K562 (cell line): ENCODE data around the gene BACE1-AS. TPM values are rescaled to one million over a fixed set of nuclear protein-coding genes. Genes with fewer than 3 reads are reported as not detected.
"Not testable (repeated sequence)": the region's sequence is repeated elsewhere in the genome, so short reads cannot be mapped to it uniquely, and the experiment has no call there.

ENCODE experiments used
- ATAC-seq: fragments of 200-7000 bp; cut with Tn5 transposase; 3 replicates; pipeline ENCODE4 v1.9.1; 2020; ENCODE audit warnings: moderate library complexity
- BruUV-seq: library from RNA; stranded (reverse); fragments of 400-500 nt; replicated peaks from 2 replicates; lab custom pipeline; 2021; lab: Mats Ljungman, UMichigan
- CTCF ChIA-PET: fragments of 300-600 bp; formaldehyde crosslinking; extraction: SDS; loops from one replicate; lab custom pipeline; 2021; ENCODE audit warnings: low intra/inter-chr PET ratio; lab: Yijun Ruan, JAX
- POLR2A ChIA-PET: fragments of 300-600, 350-650 bp; sonication (Branson Sonifier 250); formaldehyde crosslinking; extraction: SDS; loops from one replicate; lab custom pipeline; 2021; ENCODE audit warnings: antibody characterized with exemption, inconsistent platforms; lab: Yijun Ruan, JAX
- DNase-seq, 4 experiments: peaks; one replicate each; pipeline versions ENCODE4 v3.0.0 to v3.0.0-alpha.2; 2011 to 2018; ENCODE audit warnings: low spot score in 3 of 4, mixed read lengths in 3 of 4; ENCODE audit errors: extremely low read depth in 1 of 4
- FAIRE-seq: peaks from 2 replicates; lab custom pipeline; 2011; peaks lifted over from hg19 to GRCh38; lab: Jason Lieb, UNC
- H2AFZ ChIP-seq: 2 replicates; pipeline ENCODE4 v1.6.0; 2011; ENCODE audit warnings: low read depth, low read length, control low read depth, inconsistent platforms
- H3K27ac ChIP-seq: fragments of 200-600 bp; 3 replicates; pipeline ENCODE4 v1.8.0; 2011; ENCODE audit warnings: low read depth, mild to moderate bottlenecking, control low read depth, inconsistent platforms, low read length, moderate library complexity, mixed read lengths; ENCODE audit errors: extremely low read depth
- H3K27me3 ChIP-seq, 2 experiments: fragments of 300-600 bp in 1 of 2; 2 replicates in 1 of 2; 3 replicates in 1 of 2; pipeline versions ENCODE4 v1.6.0 to v1.8.0; 2011; ENCODE audit warnings: inconsistent platforms in 2 of 2, low read length in 2 of 2, mild to moderate bottlenecking in 1 of 2, mixed read lengths in 1 of 2, moderate library complexity in 1 of 2; ENCODE audit not compliant: control insufficient read depth in 2 of 2, insufficient read depth in 2 of 2
- H3K36me3 ChIP-seq: fragments of 300-600 bp; 3 replicates; pipeline ENCODE4 v1.8.0; 2011; ENCODE audit warnings: mild to moderate bottlenecking, low read length, inconsistent platforms; ENCODE audit not compliant: control insufficient read depth, insufficient read depth
- H3K4me1 ChIP-seq, 2 experiments: fragments of 200-600 bp in 1 of 2; replicated peaks in 1 of 2; 2 replicates in 1 of 2; 3 replicates in 1 of 2; pipeline versions ENCODE4 v1.5.1 to v1.8.0; 2011; ENCODE audit warnings: inconsistent platforms in 2 of 2, low read length in 2 of 2, mild to moderate bottlenecking in 1 of 2, mixed read lengths in 1 of 2, moderate library complexity in 1 of 2; ENCODE audit not compliant: control insufficient read depth in 2 of 2, insufficient read depth in 2 of 2
- H3K4me2 ChIP-seq: 2 replicates; pipeline ENCODE4 v1.6.1; 2011; ENCODE audit warnings: low read length, control low read depth, inconsistent platforms, mixed read lengths; ENCODE audit not compliant: insufficient read depth
- H3K4me3 ChIP-seq: fragments of 200-600 bp; sonication (generic), shearing (Covaris generic); 2 replicates; pipeline ENCODE4 v1.5.1; 2016; ENCODE audit warnings: control low read depth, inconsistent platforms
- H3K79me2 ChIP-seq: fragments of 200-600 bp; 3 replicates; pipeline ENCODE4 v1.8.0; 2011; ENCODE audit warnings: low read length, inconsistent platforms; ENCODE audit not compliant: control insufficient read depth, insufficient read depth
- H3K9ac ChIP-seq, 2 experiments: 2 replicates each; pipeline versions ENCODE4 v1.6.0 to v1.6.1; 2011; ENCODE audit warnings: low read depth in 2 of 2, low read length in 2 of 2, control low read depth in 1 of 2, inconsistent platforms in 1 of 2, mild to moderate bottlenecking in 1 of 2, mixed read lengths in 1 of 2; ENCODE audit not compliant: insufficient read depth in 1 of 2
- H3K9me1 ChIP-seq: one replicate; pipeline ENCODE4 v1.6.0; 2011; ENCODE audit warnings: inconsistent platforms, mild to moderate bottlenecking, low read length, moderate library complexity; ENCODE audit not compliant: control insufficient read depth, insufficient read depth
- H3K9me3 ChIP-seq: replicated peaks from 2 replicates; pipeline ENCODE4 v1.5.1; 2011; ENCODE audit warnings: low read depth, low read length, inconsistent platforms; ENCODE audit not compliant: control insufficient read depth, insufficient read depth
- H4K20me1 ChIP-seq: replicated peaks from 2 replicates; pipeline ENCODE4 v1.6.1; 2011; ENCODE audit warnings: low read length, inconsistent platforms, mixed read lengths; ENCODE audit not compliant: control insufficient read depth, insufficient read depth
- ARID1B ChIP-seq: fragments of 450-650 bp; IDR thresholded peaks from 2 replicates; pipeline ENCODE4 v1.6.1; 2016; ENCODE audit warnings: antibody characterized with exemption, mild to moderate bottlenecking, inconsistent platforms
- CBFA2T3 ChIP-seq: fragments of 450-650 bp; IDR thresholded peaks from 2 replicates; pipeline ENCODE4 v1.6.1; 2017
- EGR1 ChIP-seq: fragments of 450-650 bp; conservative IDR thresholded peaks from 2 replicates; pipeline ENCODE4 v1.6.1; 2017; ENCODE audit warnings: mild to moderate bottlenecking
- ELF2 ChIP-seq: fragments of 250-450 bp; sonication (Bioruptor Pico); IDR thresholded peaks from 2 replicates; pipeline ENCODE4 v1.5.0; 2021; ENCODE audit warnings: mild to moderate bottlenecking
- FOXA3 ChIP-seq, 2 experiments: fragments of 450-650 bp in 1 of 2; sonication (generic) in 1 of 2; formaldehyde crosslinking; IDR thresholded peaks in 1 of 2; conservative IDR thresholded peaks in 1 of 2; 2 replicates each; pipeline versions ENCODE4 v1.4.0 to v1.8.0; 2020 to 2022; ENCODE audit warnings: mild to moderate bottlenecking in 2 of 2, missing genetic modification reagents in 1 of 2
- GTF2A2 ChIP-seq: IDR thresholded peaks from 2 replicates; pipeline ENCODE4 v1.6.1; 2016; ENCODE audit warnings: mild to moderate bottlenecking, missing genetic modification characterization, missing compliant biosample characterization
- ZNF507 ChIP-seq: conservative IDR thresholded peaks from 2 replicates; pipeline ENCODE4 v1.6.1; 2017; ENCODE audit warnings: missing genetic modification characterization, missing compliant biosample characterization
- WGBS: fragments of 100-300 bp; shearing (Covaris generic); methylation state at CpG from one replicate; pipeline ENCODE4 v1.1.6; 2016; ENCODE audit warnings: low coverage, mixed read lengths; ENCODE audit not compliant: insufficient coverage; ENCODE audit errors: missing lambda C conversion rate; 5-methylcytosine and 5-hydroxymethylcytosine counted together
- in situ Hi-C: fragments of 300-500 bp; cut with MboI; formaldehyde crosslinking; loops from 4 replicates; pipeline ENCODE4 v1.15.0; 2018; ENCODE audit warnings: inconsistent platforms, mixed read lengths
- intact Hi-C: fragments of 100-400 bp; cut with micrococcal nuclease; formaldehyde crosslinking; loops from 2 replicates; pipeline ENCODE4 v1.14.2; 2022
- polyA plus RNA-seq, 8 experiments: library from polyadenylated mRNA; depleted of rRNA in 4 of 8; stranded (reverse) in 5 of 8; unstranded in 3 of 8; fragments of >200 nt; fragmentation: Nextera tagmentation in 2 of 8; fragmentation: Illumina TruSeq in 1 of 8; extraction: Ambion mirVana in 2 of 8; extraction: Trizol in 1 of 8; gene quantifications; 2 replicates each; pipeline versions ENCODE4 v1.2.1 to v1.2.3, GENCODE V29; 2011 to 2014; ENCODE audit warnings: inconsistent platforms in 1 of 8, missing spikeins in 1 of 8
- total RNA-seq, 7 experiments: library from RNA; depleted of rRNA in 6 of 7; stranded (reverse); fragments of >200 nt in 6 of 7; fragmentation: Illumina TruSeq in 2 of 7; extraction: Trizol in 2 of 7; gene quantifications; 2 replicates each; pipeline versions ENCODE4 v1.2.1 to v1.2.3, GENCODE V29; 2011 to 2021; ENCODE audit warnings: low replicate concordance in 1 of 7

BACE1-AS gene
- total and polyA plus RNA-seq, 9 of the 15 experiments (the other 6 are each of a cell fraction or from before 2014, with no cell fraction given): 2.2 to 8.2 (median 3.8) TPM

DNA sequence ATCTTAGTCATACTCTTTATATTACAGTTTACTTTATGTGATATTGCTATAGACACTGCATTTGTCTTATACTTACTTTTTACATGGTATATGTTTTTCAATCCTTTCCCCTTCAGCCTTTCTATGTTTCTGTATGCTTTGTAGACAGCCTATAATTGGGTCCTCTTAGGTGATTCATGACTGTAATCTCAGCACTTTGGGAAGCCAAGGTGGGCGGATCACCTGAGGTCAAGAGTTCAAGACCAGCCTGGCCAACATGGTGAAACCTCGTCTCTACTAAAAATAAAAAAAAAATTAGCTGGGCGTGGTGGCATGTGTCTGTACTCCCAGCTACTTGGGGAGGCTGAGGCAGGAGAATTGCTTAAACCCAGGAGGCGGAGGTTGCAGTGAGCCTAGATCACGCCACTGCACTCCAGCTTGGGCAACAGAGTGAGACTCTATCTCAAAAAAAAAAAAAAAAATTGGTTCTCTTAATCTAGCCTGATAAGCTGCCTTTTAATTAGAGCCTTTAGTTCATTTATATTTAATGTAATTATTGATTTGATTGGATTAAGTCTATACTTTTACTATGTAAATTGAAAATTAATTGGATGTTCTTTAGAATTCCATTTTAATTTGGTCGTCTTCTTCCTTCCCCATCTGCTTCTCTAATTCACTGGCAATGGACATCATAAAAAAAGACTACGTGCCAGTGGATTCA lies 26.4 kb upstream of the BACE1-AS start:
- FAIRE-seq, H2AFZ ChIP-seq, BruUV-seq, H3K27ac ChIP-seq, H3K36me3 ChIP-seq, ATAC-seq, H3K4me2 ChIP-seq, H3K9ac ChIP-seq, DNase-seq, H3K4me1 ChIP-seq, H4K20me1 ChIP-seq, H3K9me1 ChIP-seq, in situ Hi-C loops, H3K27me3 ChIP-seq, H3K79me2 ChIP-seq, intact Hi-C loops, H3K4me3 ChIP-seq, POLR2A ChIA-PET, CTCF ChIA-PET, H3K9me3 ChIP-seq: not testable (repeated sequence)
- TF ChIP-seq EGR1 (peak; percentile 56), ZNF507 (peak; percentile 90)
- 83% methylated on average over 7 of the region's 7 CpGs for WGBS

DNA sequence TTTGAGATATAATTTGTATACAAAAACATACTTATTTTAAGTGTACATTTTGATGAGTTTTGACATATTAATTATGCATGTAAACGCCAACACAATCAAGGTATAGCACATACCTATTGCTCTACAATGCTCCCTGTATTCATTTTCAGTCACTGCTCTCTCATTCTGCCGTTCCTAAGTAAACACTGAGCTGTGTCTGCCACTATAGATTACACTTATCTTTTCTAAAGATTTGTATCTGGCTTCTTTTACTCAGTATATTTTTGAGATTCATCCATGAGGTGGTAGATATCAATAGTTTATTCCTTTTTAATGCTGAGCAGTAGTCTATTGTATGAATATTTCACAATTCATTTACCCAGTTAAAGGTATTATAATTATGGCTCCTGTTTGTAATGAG lies 25.4 kb upstream of the BACE1-AS start:
- ATAC-seq (no peak), DNase-seq (no peak), FAIRE-seq (no peak)
- whole genome bisulfite sequencing: 39% methylated on average over 2 of the region's 2 CpGs
- H3K4me2 ChIP-seq: no peak overlapping the region
- no peaks in the 10 kb centered on the region for H3K79me2 ChIP-seq
- no peak overlapping the region for H3K4me3 ChIP-seq
- in situ Hi-C loops (no loop called here), intact Hi-C loops (no loop called here)
- ChIA-PET CTCF (no interaction called here), POLR2A (interaction anchor here (0.6 kb wide), 1 partner anchor 68 kb away, joined by 3 read pairs; no protein-coding TSS in a partner anchor)
- no peaks in the 10 kb centered on the region; a peak in 1 of 5 replicates for H3K4me1 ChIP-seq
- no peaks in the 10 kb centered on the region for H3K9me1 ChIP-seq
- 0 out of 3 replicates have a peak, but pooled peaks cover 3% of the 10 kb centered on the region for H3K36me3 ChIP-seq
- no peaks in the 10 kb centered on the region for H4K20me1 ChIP-seq
- no peak overlapping the region for H2AFZ ChIP-seq
- TF ChIP-seq ARID1B (0 out of 2 replicates have a peak, but pooled peaks have one; percentile 40), ELF2 (no peak), FOXA3 (CRISPR knock-in tag; conservative IDR thresholded peaks at IDR 0.05 in 1 of 2, IDR thresholded peaks at IDR 0.05 in 1 of 2) (peak in 1 of 2 experiments; percentile 67; a peak in 2 of 4 replicates), CBFA2T3 (0 out of 2 replicates have a peak, but pooled peaks have one; percentile 30), GTF2A2 (tag) (no peak)
- no peak overlapping the region for H3K9ac ChIP-seq
- no peaks in the 10 kb centered on the region for H3K27me3 ChIP-seq
- no peaks in the 10 kb centered on the region for H3K9me3 ChIP-seq
- no TSS peak for BruUV-seq
- no peak overlapping the region for H3K27ac ChIP-seq
